ENCODE measurements around the gene CMC4.

CMC4 gene

DNA sequence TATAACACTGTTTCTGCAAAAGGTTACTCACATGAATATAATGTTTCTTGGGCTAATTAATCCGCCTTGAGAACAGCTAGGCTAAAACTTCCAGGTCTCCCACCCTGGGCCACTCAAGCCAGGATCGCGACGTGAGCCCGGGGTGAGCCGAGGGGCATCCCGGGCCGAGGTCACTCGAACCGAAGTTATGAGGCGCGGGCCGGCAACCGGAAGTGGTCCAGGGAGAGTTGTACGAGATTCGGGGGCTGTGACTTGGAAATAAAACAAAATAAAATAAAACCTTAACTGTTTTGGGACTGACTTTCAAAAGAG lies 317 bp downstream of the CMC4 start:
- no peak for DNase-seq (ENCODE audit: insufficient read length)
- FAIRE-seq: no peak
- TF ChIP-seq POLR2A (IDR thresholded peaks at IDR 0.05; ENCODE audit: low read depth, low read length) (no peak), POLR2AphosphoS5 (IDR thresholded peaks at IDR 0.05; ENCODE audit: low read depth, low read length) (no peak), TAF1 (IDR thresholded peaks at IDR 0.05; ENCODE audit: borderline replicate concordance, low read depth, low read length) (no peak)

DNA sequence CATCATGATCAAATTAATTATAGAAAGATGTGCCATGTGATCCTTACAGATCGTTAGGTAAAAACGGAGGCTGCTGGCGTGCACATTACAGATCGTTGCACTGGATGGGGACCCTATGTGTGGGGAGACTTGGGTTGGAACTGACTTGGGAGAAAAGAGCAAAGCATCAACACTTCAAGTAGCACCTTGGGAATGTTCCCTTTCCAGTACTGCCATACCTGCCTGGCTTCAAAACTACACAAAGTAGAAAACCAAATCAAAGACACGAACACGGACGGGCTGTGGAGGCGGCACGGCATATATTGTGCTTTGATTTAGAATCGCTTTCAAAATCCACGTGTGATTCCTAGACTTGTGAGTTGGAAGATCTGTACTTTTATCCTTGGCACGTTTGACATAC lies 898 bp downstream of the CMC4 start:
- no peak for DNase-seq (ENCODE audit: insufficient read length)
- FAIRE-seq: no peak
- TF ChIP-seq POLR2AphosphoS5 (IDR thresholded peaks at IDR 0.05; ENCODE audit: low read depth, low read length): no peak
- TF ChIP-seq TAF1 (IDR thresholded peaks at IDR 0.05; ENCODE audit: borderline replicate concordance, low read depth, low read length): no peak
- no peak for TF ChIP-seq POLR2A (IDR thresholded peaks at IDR 0.05; ENCODE audit: low read depth, low read length)

DNA sequence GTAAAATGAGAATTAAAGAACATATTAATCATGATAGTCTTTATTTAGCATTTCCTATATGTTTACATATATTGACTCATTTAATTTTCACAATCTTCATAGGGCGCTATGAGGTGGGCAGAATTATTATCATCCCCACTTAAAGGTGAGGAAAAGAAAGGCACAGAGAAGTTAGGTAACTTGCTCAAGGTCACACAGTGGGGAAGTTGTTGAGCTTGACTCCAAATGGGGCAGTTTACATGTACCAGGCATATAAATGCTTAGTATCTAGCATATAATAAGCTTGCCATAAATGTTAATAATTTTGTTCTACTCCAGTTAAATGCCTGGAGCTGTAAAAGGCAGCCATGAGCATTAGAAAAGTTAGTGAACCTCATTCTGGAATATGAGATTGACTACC lies 1.5 kb downstream of the CMC4 start:
- DNase-seq (ENCODE audit: insufficient read length): no peak
- no peak for TF ChIP-seq POLR2AphosphoS5 (IDR thresholded peaks at IDR 0.05; ENCODE audit: low read depth, low read length)
- no peak for TF ChIP-seq TAF1 (IDR thresholded peaks at IDR 0.05; ENCODE audit: borderline replicate concordance, low read depth, low read length)
- no peak for TF ChIP-seq POLR2A (IDR thresholded peaks at IDR 0.05; ENCODE audit: low read depth, low read length)
- FAIRE-seq: no peak

DNA sequence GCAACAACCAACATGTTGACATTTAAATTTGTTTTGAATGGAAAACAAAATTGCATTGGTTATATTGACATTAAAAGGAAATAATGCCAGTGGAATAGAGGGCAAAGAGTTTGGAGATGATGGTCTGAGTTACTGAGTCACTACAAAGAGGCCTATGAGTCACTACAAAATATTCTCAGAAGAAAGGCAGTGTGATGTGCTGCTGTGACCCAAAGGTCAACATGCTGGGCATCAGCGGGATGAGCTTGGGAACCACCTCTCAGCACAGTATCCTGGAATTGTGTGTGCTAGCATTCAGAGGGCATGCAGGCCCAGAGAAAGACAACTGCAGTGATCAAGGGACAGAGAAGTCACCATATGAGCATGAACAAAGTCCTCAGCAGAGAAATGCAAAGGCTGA lies 2.8 kb downstream of the CMC4 start:
- FAIRE-seq (no peak), DNase-seq (ENCODE audit: insufficient read length) (no peak)
- TF ChIP-seq TAF1 (IDR thresholded peaks at IDR 0.05; ENCODE audit: borderline replicate concordance, low read depth, low read length) (no peak), POLR2AphosphoS5 (IDR thresholded peaks at IDR 0.05; ENCODE audit: low read depth, low read length) (no peak), POLR2A (IDR thresholded peaks at IDR 0.05; ENCODE audit: low read depth, low read length) (no peak)

DNA sequence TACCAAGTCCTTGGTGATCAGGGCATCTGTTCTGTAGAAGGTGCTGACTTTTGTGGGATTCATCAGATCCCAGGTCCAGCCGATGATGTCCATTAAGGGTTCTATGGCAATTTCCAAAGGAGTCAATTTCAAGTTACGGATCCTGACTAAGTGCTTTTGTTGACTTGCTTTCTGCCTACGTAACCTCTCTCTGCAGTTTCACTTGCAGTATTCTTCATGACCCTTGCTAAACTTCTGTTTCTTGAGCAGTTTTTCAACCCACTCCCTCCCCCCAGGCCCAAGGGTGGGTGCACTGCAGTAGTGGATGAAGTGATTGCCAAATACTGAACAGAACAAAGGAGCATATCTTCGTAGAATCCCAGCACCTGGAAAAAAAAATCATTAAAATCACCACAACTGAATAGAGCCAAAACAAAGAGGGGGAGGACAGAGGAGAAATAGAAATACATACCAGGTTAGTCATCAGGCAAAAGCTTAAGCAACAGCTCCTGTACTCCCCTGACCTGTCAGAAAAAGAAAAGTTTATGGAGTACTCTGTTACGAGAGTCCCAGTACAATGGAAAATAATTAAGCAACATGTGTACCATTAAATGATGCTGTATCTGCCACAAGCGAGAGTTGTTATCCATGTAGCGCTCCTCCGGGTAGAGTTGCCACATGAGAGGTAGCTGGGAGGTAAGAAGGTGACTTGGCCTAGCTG lies 5.8 kb downstream of the CMC4 start:
- FAIRE-seq: no peak
- no peak for DNase-seq (ENCODE audit: insufficient read length)
- no peak for TF ChIP-seq POLR2AphosphoS5 (IDR thresholded peaks at IDR 0.05; ENCODE audit: low read depth, low read length)
- no peak for TF ChIP-seq POLR2A (IDR thresholded peaks at IDR 0.05; ENCODE audit: low read depth, low read length)
- TF ChIP-seq TAF1 (IDR thresholded peaks at IDR 0.05; ENCODE audit: borderline replicate concordance, low read depth, low read length): no peak

DNA sequence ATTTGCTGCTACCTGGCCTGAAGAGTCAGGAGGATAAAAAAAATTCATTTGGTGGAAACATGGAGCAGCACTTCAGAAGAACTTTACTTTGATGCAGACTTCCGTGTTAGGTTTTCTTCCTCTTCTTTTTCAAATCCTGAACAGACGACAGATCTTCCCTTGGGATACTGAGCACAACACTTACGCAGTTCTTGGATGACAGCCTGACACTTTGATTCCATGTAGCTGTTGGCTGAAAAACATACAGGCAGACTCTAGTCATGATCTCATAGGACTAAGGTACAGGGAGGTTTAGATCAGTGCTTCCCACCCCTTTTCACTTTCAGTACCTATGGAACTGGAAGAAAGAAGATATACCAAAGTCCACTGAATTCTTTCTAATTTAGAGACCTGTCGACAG lies 9.2 kb downstream of the CMC4 start:
- TF ChIP-seq TAF1 (IDR thresholded peaks at IDR 0.05; ENCODE audit: borderline replicate concordance, low read depth, low read length): no peak
- no peak for TF ChIP-seq POLR2AphosphoS5 (IDR thresholded peaks at IDR 0.05; ENCODE audit: low read depth, low read length)
- no peak for TF ChIP-seq POLR2A (IDR thresholded peaks at IDR 0.05; ENCODE audit: low read depth, low read length)
- FAIRE-seq (no peak), DNase-seq (ENCODE audit: insufficient read length) (no peak)

DNA sequence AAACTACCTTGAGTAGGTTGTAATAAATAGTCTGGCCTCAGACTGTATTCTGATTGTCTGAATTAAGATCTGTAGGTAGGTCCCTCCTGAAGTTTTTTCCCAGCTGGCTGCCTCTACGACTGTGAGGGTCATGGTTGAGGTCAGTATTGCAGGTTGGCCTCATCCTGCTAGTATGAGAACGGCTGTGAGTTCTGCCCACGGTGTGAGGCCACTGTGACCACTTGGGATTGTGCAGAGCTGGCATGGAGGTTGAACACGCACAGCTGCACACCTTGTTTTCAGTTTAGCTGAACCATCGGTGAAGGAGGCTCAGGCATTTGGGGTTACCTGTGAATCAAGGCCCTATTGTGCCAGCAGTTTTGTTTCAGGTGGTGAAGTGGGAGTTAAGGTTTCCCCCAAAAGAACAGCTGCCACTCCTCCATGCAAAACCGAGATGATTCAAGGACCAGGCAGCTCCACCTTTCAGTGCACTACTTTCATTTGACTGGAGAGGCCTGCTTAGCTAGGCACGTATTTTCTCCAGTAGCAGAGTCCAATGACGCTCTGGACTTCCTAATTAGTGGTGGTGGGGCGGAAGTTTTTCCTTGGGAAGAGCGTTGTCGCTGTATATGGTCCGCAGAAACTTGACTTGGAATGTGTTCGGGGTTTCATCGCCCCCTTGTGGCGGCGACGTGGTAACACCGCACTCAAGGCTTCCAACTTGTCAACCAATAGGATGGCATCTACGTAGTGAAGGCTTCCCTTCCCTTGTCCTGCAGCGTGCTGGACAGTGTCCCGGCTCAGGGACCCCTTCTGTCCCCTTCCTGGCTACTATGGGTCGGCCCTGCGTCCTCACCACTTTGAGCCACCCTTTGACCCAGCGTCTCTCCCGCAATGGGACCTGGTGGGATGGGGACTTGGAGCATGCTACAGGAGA lies 13.8 kb downstream of the CMC4 start:
- FAIRE-seq: peak; percentile 99
- DNase-seq (ENCODE audit: insufficient read length): peak; percentile 17
- TF ChIP-seq POLR2AphosphoS5 (IDR thresholded peaks at IDR 0.05; ENCODE audit: low read depth, low read length): peak; percentile 38; the same call in 1 of the 2 replicates
- no peak for TF ChIP-seq TAF1 (IDR thresholded peaks at IDR 0.05; ENCODE audit: borderline replicate concordance, low read depth, low read length)
- no peak for TF ChIP-seq POLR2A (IDR thresholded peaks at IDR 0.05; ENCODE audit: low read depth, low read length)

DNA sequence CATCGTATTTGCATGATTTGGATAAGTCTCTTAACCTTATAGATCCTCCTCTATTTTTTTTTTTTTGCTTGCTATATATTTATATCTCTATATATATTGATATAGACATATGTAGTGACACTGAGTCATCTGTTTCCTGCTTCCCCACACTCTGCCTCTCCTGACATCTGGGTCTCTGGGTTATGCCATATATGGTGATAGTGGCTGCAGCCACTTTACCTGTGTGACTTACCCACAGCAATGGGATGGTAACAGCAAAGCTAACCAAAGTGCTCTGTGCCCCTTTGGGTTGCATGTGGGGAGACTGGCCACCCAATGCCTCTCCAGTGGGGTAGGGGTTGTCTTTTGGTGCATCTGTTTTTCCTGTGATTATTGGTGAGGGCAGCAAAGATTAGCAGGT lies 14.5 kb downstream of the CMC4 start:
- TF ChIP-seq POLR2AphosphoS5 (IDR thresholded peaks at IDR 0.05; ENCODE audit: low read depth, low read length) (no peak), POLR2A (IDR thresholded peaks at IDR 0.05; ENCODE audit: low read depth, low read length) (no peak), TAF1 (IDR thresholded peaks at IDR 0.05; ENCODE audit: borderline replicate concordance, low read depth, low read length) (no peak)
- DNase-seq (ENCODE audit: insufficient read length) (no peak), FAIRE-seq (no peak)

DNA sequence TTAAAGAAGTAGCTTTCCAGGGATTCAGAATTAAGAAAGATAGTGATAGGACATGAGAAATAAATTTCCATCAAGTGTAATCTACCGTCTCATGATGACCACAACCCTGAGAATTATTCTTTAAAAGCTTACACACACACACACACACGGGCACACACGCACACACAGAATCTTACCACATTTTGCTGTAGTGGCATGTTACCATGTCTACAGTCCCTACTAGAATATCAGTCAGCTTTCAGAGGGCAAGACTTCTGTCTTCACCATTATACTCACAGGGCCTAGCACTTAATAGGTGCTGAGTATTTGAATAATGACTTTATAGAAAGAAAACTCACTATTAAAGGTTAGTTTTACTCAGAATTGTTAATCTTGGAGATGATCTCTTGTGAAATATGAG lies 15.4 kb downstream of the CMC4 start:
- DNase-seq (ENCODE audit: insufficient read length) (no peak), FAIRE-seq (no peak)
- TF ChIP-seq POLR2AphosphoS5 (IDR thresholded peaks at IDR 0.05; ENCODE audit: low read depth, low read length): no peak
- no peak for TF ChIP-seq TAF1 (IDR thresholded peaks at IDR 0.05; ENCODE audit: borderline replicate concordance, low read depth, low read length)
- TF ChIP-seq POLR2A (IDR thresholded peaks at IDR 0.05; ENCODE audit: low read depth, low read length): no peak

DNA sequence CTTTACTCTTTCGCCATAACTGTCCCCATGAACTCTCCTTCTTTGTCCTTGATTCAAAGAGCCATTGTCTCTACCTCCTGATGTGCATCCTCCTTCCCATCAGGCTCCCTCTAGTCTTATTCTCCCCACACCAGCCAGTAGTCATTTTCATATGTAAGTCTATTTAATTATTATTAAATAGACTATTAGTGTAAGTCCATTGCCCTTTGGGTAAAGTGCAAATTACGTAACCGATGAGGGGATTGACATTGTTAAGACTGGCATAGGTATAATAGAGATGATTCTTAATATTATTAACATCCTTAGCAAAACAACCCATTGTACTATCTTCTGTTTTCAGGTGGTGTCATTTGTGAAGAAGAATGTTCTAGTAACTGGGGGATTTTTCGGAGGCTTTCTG lies 16.7 kb downstream of the CMC4 start:
- no peak for TF ChIP-seq POLR2A (IDR thresholded peaks at IDR 0.05; ENCODE audit: low read depth, low read length)
- TF ChIP-seq TAF1 (IDR thresholded peaks at IDR 0.05; ENCODE audit: borderline replicate concordance, low read depth, low read length): no peak
- no peak for TF ChIP-seq POLR2AphosphoS5 (IDR thresholded peaks at IDR 0.05; ENCODE audit: low read depth, low read length)
- no peak for DNase-seq (ENCODE audit: insufficient read length)
- no peak for FAIRE-seq

DNA sequence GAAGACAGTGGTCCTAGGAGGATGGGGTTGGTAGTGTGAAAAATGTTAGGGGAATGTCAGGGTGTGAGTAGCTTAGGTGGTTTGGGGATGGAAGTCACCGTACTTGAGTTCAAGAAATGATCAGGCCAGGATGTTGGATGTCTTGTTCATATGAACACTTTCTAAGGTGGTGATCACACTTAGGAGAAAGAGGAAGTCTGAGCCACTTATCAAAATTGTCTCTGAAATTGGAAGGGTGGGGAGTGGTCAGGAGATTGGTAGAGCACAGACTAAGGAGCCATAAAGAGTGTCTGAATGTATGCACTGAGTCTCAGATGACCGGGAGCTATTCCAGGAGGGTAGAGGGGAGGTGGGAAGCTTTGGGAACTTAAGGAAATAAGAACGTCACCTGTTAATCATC lies 17.3 kb downstream of the CMC4 start:
- DNase-seq (ENCODE audit: insufficient read length): no peak
- no peak for FAIRE-seq
- TF ChIP-seq POLR2A (IDR thresholded peaks at IDR 0.05; ENCODE audit: low read depth, low read length) (no peak), TAF1 (IDR thresholded peaks at IDR 0.05; ENCODE audit: borderline replicate concordance, low read depth, low read length) (no peak), POLR2AphosphoS5 (IDR thresholded peaks at IDR 0.05; ENCODE audit: low read depth, low read length) (no peak)

Data from GM12892 (cell line).